Stomach (tissue), 4 donors: ENCODE results near the gene POLR3GL.

Experiments
- CTCF ChIP-seq, 7 experiments: fragments of 450-650 bp in 4 of 7; fragments of 200-600 bp in 3 of 7; sonication (generic) in 3 of 7; IDR thresholded peaks; one replicate each; pipeline ENCODE4 v1.5.1; 2016 to 2019; ENCODE audit warnings: antibody characterized with exemption in 7 of 7, control low read depth in 2 of 7, mild to moderate bottlenecking in 1 of 7
- EP300 ChIP-seq: sonication (generic); formaldehyde crosslinking; IDR thresholded peaks from one replicate; pipeline ENCODE4 v1.6.1; 2017; ENCODE audit warnings: antibody characterized with exemption
- POLR2A ChIP-seq, 4 donors: fragments of 450-650 bp; IDR thresholded peaks; one replicate each; pipeline ENCODE4 v1.6.1; 2016; ENCODE audit warnings: antibody characterized with exemption in 4 of 4, control low read depth in 2 of 4, mild to moderate bottlenecking in 1 of 4, moderate library complexity in 1 of 4
- POLR2AphosphoS5 ChIP-seq, 3 donors: sonication (generic); formaldehyde crosslinking; IDR thresholded peaks; one replicate each; pipeline ENCODE4 v1.6.1; 2016; ENCODE audit warnings: antibody characterized with exemption in 3 of 3

- TF ChIP-seq POLR2AphosphoS5 (IDR thresholded peaks at IDR 0.05) (no peak), EP300 (no peak), CTCF (IDR thresholded peaks at IDR 0.05) (no peak), POLR2A (IDR thresholded peaks at IDR 0.05) (no peak)
Measured at GRCh38 chr1:145944532-145944931, 20.0 kb upstream of the POLR3GL start.
